GM13977 (cell line): ENCODE results near the gene LSP1.
A peak's percentile ranks its signal among the peaks of the same experiment; 100 is the strongest.

ENCODE experiments used
- DNase-seq: peaks from one replicate; pipeline ENCODE4 v3.0.0; 2012; ENCODE audit warnings: low spot score
- in situ Hi-C: fragments of 300-500 bp; cut with MboI; formaldehyde crosslinking; loops from one replicate; pipeline ENCODE4 v1.12.0; 2022; ENCODE audit warnings: low sequenced_read_pairs, low pct_unique_long_range_greater_than_20kb, mixed read lengths, inconsistent platforms; ENCODE audit not compliant: unreplicated experiment
- TF ChIP-seq, protein P1 (sequence below): IDR thresholded peaks from 2 replicates; pipeline ENCODE4 v1.5.1; 2012; ENCODE audit warnings: mild to moderate bottlenecking, control low read depth; ENCODE audit not compliant: insufficient read depth; ENCODE audit errors: extremely low read depth, missing control alignments

Gene LSP1

DNA sequence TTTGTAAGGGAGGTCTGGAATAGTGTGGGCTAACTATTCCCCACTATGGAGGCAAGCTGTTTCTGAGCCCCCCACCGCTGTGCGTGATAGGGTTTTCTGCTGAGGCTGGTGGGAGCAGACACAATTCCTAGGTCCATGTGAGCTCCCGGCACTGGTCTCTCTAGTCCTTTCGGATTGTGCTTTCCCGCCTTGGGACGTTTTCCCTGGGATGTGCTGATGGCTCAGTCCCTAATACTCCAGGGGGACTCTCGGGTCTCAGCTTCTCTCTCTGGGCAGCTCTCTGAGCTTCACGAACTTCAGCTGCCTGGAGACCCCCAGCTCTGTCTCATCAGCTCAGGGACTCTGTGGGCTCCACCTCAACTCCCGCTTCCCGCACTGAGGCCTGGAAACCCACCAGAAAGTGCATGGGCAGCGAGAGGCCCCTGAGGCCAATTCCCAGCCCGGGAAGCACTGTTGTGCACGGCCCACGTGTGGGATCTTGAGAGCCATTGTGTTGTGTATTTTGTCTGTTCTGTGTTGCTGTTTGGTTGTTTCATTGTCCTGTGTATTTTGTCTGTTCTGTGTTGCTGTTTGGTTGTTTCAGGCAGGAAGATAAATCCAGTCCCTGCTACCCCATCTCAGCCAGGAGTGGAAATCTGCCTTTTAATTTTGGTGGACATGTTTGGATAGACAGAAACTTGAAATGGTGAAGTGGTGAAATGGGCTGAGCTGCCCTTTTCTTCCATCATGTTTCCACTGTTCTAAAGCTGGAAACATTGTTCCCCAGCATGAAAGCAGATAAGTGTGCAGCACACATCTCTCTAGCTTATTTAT is 53.9 kb downstream of the LSP1 start:
- TF ChIP-seq, protein P1, sequence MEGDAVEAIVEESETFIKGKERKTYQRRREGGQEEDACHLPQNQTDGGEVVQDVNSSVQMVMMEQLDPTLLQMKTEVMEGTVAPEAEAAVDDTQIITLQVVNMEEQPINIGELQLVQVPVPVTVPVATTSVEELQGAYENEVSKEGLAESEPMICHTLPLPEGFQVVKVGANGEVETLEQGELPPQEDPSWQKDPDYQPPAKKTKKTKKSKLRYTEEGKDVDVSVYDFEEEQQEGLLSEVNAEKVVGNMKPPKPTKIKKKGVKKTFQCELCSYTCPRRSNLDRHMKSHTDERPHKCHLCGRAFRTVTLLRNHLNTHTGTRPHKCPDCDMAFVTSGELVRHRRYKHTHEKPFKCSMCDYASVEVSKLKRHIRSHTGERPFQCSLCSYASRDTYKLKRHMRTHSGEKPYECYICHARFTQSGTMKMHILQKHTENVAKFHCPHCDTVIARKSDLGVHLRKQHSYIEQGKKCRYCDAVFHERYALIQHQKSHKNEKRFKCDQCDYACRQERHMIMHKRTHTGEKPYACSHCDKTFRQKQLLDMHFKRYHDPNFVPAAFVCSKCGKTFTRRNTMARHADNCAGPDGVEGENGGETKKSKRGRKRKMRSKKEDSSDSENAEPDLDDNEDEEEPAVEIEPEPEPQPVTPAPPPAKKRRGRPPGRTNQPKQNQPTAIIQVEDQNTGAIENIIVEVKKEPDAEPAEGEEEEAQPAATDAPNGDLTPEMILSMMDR, result no peak
- no peak for DNase-seq
- in situ Hi-C loops, result no loop called here

DNA sequence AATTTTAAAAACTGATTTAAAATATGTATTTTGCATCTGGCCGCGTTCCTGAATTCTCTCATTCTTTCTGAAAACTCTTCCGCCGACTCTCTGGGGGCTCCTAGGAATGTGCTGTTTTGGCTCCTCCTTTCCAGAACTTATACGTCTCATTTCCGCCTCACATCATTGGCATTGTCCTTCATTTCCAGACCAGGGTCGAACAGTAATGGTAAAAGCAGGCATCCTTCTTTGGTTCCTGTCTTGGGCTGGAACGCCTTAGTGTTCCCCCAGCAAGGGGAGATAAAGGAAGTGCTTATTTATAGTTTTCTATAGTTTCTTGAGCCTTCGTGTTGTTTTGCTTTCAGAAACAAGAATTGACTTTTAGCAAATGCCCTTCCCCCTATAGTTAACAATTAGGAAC is 55.7 kb downstream of the LSP1 start:
- TF ChIP-seq, protein P1, result no peak
- in situ Hi-C loops, result no loop called here
- no peak for DNase-seq

DNA sequence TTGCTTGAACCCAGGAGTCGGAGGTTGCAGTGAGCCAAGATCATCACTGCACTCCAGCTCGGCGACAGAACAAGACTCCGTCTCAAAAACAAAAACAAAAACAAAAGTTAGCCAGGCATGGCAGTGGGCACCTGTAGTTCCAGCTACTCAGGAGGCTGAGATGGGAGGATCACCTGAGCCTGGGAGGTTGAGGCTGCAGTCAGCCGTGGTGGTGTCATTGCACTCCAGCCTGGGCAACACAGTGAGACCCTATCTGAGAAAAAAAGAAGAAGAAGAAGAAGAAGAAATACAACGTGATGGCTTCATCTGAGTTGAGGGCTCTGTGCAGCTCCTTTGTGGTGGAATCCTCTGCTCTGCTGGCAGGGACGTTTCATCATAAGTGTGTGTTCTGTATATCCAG is 56.6 kb downstream of the LSP1 start:
- no peak for DNase-seq
- TF ChIP-seq, protein P1, result no peak
- in situ Hi-C loops, result no loop called here

DNA sequence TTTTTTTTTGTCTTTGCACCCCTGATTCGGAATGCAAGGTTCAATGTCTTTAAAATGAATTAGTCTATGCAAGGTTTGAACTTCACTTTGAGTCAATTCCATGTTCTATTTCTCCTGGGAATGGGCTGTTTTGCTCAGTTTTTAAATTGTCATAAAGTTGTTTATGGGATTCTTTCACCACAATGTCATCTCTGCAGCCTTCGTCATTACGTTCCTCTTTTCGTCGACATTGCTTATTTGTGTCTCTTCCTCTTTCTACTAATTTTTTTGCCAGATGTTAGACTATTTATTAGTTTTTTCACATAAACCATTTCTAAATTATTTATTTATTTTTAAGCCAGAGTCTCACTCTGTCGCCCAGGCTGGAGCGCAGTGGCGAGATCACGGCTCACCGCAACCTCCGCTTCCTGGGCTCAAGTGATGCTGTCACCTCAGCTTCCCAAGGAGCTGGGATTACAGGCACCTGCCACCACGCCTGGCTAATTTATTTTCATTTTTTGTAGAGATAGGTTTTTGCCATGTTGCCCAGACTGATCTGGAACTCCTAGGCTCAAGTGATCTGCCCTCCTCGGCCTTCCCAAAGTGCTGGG is 59.5 kb downstream of the LSP1 start:
- no peak for DNase-seq
- in situ Hi-C loops, result no loop called here
- TF ChIP-seq, protein P1, result no peak

DNA sequence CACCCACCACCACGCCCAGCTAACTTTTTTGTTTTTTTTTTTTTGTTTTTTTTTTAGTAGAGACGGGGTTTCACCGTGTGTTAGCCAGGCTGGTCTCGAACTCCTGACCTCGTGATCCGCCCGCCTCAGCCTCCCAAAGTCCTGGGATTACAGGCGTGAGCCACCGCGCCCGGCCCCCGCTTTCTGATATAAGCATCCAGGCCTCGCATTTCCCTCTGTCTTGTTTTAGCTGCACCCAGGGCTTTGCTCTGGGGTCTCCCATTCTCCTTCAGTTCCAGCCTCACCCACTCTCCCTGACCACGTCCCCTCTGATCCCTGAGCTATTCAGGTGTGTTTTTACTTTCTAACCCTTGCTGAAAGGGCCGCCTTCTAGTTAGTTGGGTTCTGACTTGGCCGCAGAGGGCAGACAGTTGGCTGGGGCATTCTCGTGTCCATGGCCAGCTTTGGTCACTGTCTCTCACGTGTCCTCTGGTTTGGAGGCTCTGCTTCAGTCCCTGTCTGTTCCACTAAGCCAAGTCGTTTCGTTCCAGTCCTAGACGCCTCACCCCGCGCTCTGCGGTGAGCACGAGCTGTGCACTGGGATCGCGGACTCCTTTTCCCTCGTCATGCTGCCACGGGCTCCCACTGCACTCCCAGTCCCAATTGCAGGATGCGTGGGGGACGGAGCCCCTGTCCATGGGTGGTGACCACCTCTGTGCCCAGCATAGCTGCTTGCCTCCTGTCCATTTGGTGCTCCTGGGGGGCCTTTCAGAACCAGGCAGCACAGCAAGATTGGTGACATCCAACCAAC is 60.6 kb downstream of the LSP1 start:
- peak; percentile 11 for DNase-seq
- TF ChIP-seq, protein P1, result no peak
- in situ Hi-C loops, result no loop called here

DNA sequence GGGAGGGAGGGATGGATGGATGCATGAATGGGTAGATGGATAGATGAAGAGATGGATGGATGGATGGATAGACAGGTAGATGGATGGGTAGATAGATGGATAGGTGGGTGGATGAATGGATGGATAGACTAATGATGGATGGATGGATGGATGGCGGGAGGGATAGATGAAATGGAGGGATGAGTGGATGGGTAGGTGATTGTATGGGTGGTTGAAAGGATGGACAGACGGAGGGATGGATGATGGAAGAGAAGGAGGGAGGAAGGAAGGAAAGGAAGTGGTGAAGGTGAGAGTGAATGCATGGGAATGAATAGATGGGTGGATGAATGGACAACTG is 62.9 kb downstream of the LSP1 start:
- in situ Hi-C loops, result no loop called here
- TF ChIP-seq, protein P1, result no peak
- no peak for DNase-seq
